ENCODE results near the gene FTO.

FTO gene

GRCh38 chr16:53785916-53786315 is 82.0 kb downstream of the FTO start:
- DNase-seq: no peak

DNA sequence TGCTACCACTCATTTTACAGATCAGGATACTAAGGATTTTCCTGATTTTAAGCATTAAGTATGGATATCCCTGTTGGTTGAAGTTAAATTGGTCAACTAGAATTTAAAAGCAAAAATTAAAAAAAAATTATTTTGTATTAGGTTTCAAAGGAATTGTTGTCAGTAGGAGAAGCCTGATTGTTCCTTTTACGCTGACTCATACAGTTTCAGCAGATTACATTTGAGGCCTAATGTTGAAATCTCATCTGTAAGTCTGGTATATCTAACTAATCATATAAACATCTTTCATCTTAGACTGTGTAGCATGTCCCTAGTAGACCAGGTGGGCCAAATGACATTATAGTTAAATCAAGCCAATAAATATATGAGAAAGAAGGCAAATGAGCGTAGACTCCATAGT is 83.5 kb downstream of the FTO start:
- DNase-seq: no peak

DNA sequence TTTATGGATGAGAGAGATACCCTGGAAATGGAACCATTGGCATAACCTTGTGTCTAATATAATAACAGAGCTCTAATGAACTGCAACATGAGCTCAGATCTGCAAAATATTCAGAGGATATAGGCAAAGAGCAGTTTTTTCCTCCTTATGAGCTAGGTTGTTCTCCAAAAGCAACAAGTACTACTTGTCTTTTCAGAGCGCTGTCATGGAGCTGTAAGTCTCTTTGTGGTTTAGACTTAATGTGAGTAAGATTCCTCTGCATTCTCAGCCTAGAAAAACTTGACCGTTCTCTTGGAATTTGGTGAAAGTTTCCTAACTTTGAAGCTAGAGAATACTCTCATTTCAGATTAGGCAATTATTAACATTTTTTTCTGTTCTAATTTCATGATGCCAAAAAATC is 85.2 kb downstream of the FTO start:
- DNase-seq: no peak

DNA sequence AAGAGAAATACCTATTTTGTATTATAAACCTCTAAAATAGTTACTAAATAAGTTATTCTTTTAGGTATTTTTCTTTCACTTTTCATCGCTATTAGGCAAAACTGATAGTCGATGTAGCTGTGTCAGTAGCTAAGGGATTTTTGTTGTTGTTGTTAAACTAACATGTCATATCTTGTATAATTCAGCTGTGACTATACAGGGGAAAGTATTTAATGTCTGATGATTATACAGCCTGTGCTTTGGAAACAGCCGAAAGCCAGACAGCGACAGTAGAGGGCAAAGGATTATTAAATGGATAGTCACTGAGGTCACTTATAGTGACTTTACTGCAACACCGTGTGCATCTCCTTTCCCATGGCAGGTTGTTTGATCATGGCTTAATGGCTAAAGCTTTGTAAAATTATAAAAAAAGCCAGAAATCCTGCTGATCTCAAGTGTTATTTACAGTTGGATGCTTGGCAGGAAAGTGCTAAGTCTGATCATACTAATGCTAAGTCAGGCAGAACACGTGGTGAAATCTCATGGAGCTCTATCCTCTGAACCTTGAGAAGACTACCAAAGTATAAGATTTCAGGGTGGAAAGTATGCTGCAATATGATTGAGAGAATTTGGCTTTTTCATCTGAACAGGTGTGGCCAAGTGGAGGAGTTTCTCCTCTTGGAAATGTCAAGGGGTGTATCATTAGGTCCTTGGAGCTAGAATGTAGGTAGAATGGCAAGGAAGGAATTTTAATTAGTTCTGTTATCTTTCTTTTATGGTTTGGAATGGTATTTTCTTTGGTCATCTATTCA is 88.4 kb downstream of the FTO start:
- no peak for DNase-seq

DNA sequence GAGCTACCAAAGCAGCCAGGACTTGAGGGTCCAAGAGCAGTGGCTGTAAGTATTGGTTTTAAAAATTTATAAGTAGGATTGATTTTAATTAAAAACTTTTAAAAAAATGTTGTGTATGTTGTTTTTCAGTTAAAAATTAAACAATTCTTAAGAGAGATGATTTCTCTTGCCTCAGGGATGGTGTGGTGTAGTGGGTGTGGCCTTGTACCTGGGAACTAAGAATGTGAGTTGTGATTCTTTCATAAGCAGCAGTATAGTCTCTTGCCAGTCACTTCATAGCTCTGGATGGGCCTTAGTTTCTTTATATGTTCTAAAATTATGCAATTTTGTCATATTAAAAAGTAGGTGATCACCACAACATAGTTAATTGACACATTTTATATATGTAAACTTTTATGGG is 99.5 kb downstream of the FTO start:
- no peak for DNase-seq

DNA sequence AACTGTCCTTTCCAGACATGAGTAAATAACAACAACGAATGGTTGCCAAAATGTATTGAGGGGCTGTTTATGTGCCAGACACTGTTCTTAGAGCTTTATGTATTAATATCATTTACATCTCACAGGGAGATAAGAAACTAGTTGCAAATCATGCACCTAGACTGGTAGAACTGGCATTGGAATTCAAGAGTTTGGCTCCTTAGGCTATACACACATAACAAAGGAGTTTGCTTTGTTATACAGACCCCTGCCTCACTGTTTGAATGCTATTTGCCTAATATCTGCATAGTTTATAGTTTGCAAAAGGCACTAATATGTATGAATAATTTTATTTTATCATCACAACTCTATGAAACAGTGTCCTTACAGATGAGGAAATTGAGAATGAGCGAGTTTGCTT is 100.0 kb downstream of the FTO start:
- DNase-seq: no peak

- DNase-seq: no peak
Measured at GRCh38 chr16:53804467-53804866, 100.5 kb downstream of the FTO start.

DNA sequence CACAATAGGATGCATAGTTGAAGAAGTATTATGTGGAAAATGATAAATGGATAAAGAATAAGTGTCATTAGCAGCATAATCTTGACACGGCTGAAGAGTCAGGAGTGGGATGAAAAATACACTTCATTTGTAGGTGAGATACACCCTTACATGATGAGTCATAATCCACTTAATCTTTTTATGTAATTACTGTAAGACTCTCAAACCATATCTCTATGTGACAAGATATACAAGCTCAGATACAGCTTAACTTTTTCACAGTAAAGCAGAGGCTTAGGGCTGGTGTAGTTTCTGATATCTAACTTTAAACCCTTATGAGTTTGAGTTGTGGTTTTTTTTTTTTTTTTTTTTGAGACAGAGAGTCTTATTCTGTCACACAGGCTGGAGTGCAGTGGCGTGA is 101.2 kb downstream of the FTO start:
- DNase-seq: no peak

- no peak for DNase-seq
Measured at GRCh38 chr16:53805752-53806151, 101.8 kb downstream of the FTO start.

DNA sequence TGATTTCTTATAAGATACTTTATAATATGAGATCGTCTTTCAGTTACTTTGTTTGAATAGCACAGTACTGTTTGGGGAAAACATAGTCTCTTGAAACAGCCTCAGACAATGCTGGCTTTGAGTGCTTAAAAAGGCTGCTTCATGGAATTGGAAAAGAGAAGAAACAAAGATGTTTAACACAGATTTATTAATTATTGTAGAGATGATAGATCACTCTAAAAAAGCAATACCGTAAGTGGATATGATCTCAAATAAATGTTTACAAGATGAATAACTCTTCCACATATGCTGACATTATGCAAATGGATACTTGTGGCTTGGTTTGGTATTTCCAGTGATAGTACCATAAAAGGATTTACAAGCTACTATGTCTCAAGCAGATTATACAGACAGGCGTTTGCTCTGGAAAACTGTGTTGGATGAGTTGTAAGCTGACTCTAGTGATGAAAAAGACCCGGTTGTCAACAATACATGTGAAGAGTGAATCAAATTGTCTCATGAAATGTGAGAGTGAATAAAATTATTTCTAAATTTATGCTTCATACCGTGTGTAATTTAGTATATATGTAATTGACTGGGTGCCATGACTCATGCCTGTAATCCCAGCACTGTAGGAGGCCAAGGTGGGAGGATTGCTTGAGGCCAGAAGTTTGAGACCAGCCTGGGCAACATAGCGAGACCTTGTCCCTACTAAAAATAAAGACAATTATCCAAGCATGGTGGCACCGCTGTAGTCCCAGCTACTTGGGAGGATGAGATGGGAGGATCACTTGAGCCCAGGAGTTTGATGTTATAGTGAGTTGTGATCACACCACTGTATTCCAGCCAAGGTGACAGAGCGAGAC is 105.4 kb downstream of the FTO start:
- DNase-seq: no peak

DNA sequence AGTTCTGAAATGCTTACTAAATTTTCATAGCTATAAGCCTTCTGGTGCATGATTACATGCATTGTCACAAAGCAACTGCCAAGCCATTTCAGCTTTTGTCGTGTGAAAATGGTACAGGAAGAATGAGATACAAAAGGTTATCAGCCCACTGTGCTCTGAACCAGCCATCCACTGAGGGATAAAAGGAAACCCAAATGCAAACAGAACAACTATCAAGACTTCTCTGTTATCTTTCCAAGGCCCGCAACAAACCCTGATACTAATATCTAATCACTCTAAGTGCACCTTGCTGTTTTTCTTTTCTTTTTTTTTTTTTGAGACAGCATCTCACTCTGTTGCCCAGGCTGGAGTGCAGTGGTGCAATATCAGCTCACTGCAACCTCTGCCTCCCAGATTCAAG is 109.0 kb downstream of the FTO start:
- DNase-seq: no peak

DNA sequence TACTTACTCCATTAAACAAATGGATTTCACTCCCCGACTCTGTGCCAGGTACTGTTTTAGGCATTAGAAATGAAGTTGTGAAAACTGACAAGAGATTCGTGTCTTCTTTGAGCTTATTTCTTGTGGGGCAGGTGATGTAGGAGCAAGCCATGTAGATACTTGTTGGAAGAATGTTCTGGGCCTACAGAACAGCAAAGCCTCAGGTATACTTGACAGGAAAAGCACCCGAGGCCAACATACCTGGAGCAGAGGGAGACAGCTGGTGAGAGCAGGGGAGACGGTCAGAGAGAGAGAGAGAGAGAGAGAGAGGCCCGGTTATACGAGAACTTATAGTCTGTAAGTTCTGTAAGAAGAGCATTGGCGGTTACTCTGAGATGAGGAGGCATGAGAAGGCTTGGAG is 110.8 kb downstream of the FTO start:
- DNase-seq: no peak

DNA sequence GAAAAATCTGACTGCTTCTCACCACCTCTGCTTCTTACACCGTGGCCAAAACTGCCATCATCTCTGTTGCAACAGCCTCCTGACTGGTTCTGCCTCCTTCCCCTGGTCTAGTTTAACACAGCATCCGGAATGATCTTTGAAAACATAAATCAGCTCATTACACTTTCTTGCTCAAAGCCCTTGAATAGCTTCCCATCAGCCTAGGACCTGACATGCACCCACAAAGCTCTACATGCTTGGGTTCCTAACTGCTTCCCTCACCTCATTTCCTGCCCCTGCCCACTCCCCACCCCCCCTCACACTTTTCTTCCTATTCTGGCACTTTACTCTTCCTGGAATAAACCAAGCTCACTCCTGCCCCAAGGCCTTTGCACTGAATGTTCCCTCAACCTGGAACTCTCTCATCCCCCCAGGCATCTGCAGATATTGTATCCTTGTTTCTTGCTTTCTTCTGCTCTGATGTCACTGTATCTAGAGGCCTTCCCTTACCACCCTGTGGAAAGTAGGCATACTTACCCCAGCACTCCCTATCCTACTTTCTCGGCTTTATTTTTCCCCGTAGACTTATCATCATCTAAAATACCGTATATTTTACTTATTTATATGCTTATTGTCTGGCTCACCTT is 112.4 kb downstream of the FTO start:
- DNase-seq: no peak

GRCh38 chr16:53817117-53817755 is 113.3 kb downstream of the FTO start:
- no peak for DNase-seq

GRCh38 chr16:53817812-53818550 is 114.0 kb downstream of the FTO start:
- DNase-seq: no peak

GRCh38 chr16:53821487-53821886 is 117.5 kb downstream of the FTO start:
- no peak for DNase-seq

DNA sequence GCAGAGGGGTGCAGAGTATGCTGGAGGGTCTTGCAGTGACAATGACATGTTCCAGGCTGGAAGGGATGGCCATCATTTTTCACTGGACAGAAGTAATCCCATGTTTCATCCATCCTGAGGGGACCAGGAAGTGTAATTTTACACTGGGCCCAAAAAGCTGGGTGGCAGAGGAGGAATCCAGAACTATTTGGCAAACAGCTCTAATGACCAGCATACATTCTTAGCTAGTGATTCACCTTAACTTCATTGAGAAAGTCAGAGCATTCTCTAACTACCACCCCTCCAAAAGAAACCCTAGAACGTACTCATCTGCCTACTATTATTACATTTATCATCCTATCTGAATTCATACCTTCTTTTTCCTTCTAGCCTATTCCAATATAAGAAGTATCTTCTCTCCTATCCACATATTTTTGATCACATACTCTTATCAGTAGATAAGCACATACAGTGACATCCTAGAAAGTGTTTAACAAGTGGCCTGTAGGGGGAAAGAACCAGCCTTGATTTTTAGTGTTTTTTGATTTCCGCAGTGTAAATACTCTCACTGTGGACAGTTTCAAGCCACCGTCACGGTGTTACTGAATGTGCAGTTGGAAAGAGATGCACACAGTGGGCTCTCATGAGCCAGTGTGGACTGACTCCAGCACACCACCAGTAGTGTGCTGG is 118.1 kb downstream of the FTO start:
- DNase-seq: no peak

GRCh38 chr16:53822936-53823529 is 119.1 kb downstream of the FTO start:
- DNase-seq: no peak

GRCh38 chr16:53826658-53827057 is 122.7 kb downstream of the FTO start:
- DNase-seq: no peak

DNA sequence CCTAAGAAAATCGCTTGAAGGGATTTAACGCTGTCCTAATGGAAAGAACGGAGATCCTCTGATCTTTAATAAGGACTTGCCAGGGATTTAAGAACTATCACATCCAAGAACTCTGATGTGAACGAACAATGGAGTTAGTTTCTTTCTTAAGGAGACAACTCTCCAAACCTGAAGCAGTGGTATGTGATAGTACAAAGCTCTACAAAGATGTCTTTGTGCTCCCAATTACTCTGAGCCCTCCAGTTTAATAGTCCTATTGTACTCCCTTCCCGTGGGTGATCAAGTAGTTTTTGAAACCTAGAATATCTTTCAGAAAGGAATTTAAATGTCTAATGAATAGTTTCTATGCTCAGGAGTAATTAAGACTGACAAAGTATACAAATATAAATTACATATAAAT is 123.8 kb downstream of the FTO start:
- DNase-seq: no peak

- no peak for DNase-seq
Measured at GRCh38 chr16:53829186-53829747, 125.3 kb downstream of the FTO start.

Data from NK-92 treated with Interleukin-12 subunit alpha and Interleukin-12 subunit beta, amount 100 ng/mL, for 24 hours (cell line).